OCI-LY1 (cell line): ENCODE measurements around the gene ZGRF1.

Experiments
- H2AFZ ChIP-seq: fragments of 200-600 bp; sonication (generic), shearing (Covaris generic); 2 replicates; pipeline ENCODE4 v1.6.0; 2014; ENCODE audit warnings: antibody characterized with exemption, mild to moderate bottlenecking, low read length
- H3F3A ChIP-seq: fragments of 200-600 bp; sonication (generic), shearing (Covaris generic); 2 replicates; pipeline ENCODE4 v1.6.0; 2014; ENCODE audit warnings: mild to moderate bottlenecking, antibody characterized with exemption, low read length, moderate library complexity; ENCODE audit not compliant: insufficient read depth
- H3K27ac ChIP-seq: fragments of 200-600 bp; sonication (generic); 2 replicates; pipeline ENCODE4 v1.5.1; 2014; ENCODE audit warnings: low read length, mixed run types, mild to moderate bottlenecking, low read depth; ENCODE audit not compliant: poor library complexity, severe bottlenecking
- H3K27me3 ChIP-seq: fragments of 200-600 bp; sonication (generic); 2 replicates; pipeline ENCODE4 v1.6.0; 2014; ENCODE audit warnings: antibody characterized with exemption, mild to moderate bottlenecking, low read length, moderate library complexity; ENCODE audit not compliant: insufficient read depth
- H3K36me3 ChIP-seq: fragments of 200-600 bp; sonication (generic); 2 replicates; pipeline ENCODE4 v1.6.1; 2014; ENCODE audit warnings: mild to moderate bottlenecking, antibody characterized with exemption, low read length, moderate library complexity, mixed read lengths; ENCODE audit not compliant: insufficient read depth
- H3K4me1 ChIP-seq: fragments of 200-600 bp; sonication (generic); 2 replicates; pipeline ENCODE4 v1.5.1; 2014; ENCODE audit warnings: mild to moderate bottlenecking, low read length, moderate library complexity; ENCODE audit not compliant: insufficient read depth, severe bottlenecking
- H3K4me2 ChIP-seq: fragments of 200-600 bp; sonication (generic), shearing (Covaris generic); 2 replicates; pipeline ENCODE4 v1.6.1; 2014; ENCODE audit warnings: low read length
- H3K4me3 ChIP-seq: fragments of 200-600 bp; sonication (generic); 2 replicates; pipeline ENCODE4 v1.5.1; 2014; ENCODE audit warnings: low read length, low read depth, mild to moderate bottlenecking, mixed read lengths; ENCODE audit not compliant: poor library complexity, severe bottlenecking
- H3K79me2 ChIP-seq: fragments of 200-600 bp; shearing (Covaris generic); 2 replicates; pipeline ENCODE4 v1.6.1; 2016; ENCODE audit warnings: mixed run types, low read length, mixed read lengths; ENCODE audit not compliant: insufficient read depth
- H3K9ac ChIP-seq: fragments of 200-600 bp; sonication (generic), shearing (Covaris generic); 2 replicates; pipeline ENCODE4 v1.6.1; 2014; ENCODE audit warnings: mild to moderate bottlenecking, low read length, mixed read lengths
- H3K9me2 ChIP-seq: fragments of 200-600 bp; sonication (generic), shearing (Covaris generic); 2 replicates; pipeline ENCODE4 v1.6.1; 2014; ENCODE audit warnings: low read depth, mild to moderate bottlenecking, low read length, mixed read lengths
- H3K9me3 ChIP-seq: fragments of 200-600 bp; shearing (Covaris generic); 2 replicates; pipeline ENCODE4 v1.6.1; 2014; ENCODE audit warnings: low read length, mixed read lengths
- H4K20me1 ChIP-seq: fragments of 200-600 bp; sonication (generic), shearing (Covaris generic); 2 replicates; pipeline ENCODE4 v1.6.0; 2016; ENCODE audit warnings: mild to moderate bottlenecking, low read length; ENCODE audit not compliant: insufficient read depth
- EZH2 ChIP-seq: fragments of 200-600 bp; sonication (generic), shearing (Covaris generic); IDR thresholded peaks from 2 replicates; pipeline ENCODE4 v1.8.0; 2017; ENCODE audit warnings: borderline replicate concordance, mixed run types, mild to moderate bottlenecking, antibody characterized with exemption, low read length, moderate library complexity, mixed read lengths
- TF ChIP-seq, protein P1 (sequence below): fragments of 200-600 bp; sonication (generic), shearing (Covaris generic); IDR thresholded peaks from 2 replicates; pipeline ENCODE4 v1.5.1; 2017; ENCODE audit warnings: mild to moderate bottlenecking, antibody characterized with exemption, low read length, moderate library complexity, mixed read lengths

The ZGRF1 gene

GRCh38 chr4:112594993-112595392 is 41.7 kb downstream of the ZGRF1 start:
- Histone ChIP-seq H3F3A (no peaks in the 10 kb centered on the region), H3K9ac (no peak overlapping the region), H3K4me2 (no peak overlapping the region), H3K27me3 (no peaks in the 10 kb centered on the region), H3K9me3 (no peaks in the 10 kb centered on the region), H3K4me1 (no peaks in the 10 kb centered on the region), H3K9me2 (no peaks in the 10 kb centered on the region), H3K27ac (no peak overlapping the region), H2AFZ (no peak overlapping the region), H3K36me3 (peaks cover 5% of the 10 kb centered on the region), H3K4me3 (no peak overlapping the region), H4K20me1 (no peaks in the 10 kb centered on the region), H3K79me2 (no peaks in the 10 kb centered on the region)
- no peak for TF ChIP-seq EZH2
- TF ChIP-seq, protein P1, sequence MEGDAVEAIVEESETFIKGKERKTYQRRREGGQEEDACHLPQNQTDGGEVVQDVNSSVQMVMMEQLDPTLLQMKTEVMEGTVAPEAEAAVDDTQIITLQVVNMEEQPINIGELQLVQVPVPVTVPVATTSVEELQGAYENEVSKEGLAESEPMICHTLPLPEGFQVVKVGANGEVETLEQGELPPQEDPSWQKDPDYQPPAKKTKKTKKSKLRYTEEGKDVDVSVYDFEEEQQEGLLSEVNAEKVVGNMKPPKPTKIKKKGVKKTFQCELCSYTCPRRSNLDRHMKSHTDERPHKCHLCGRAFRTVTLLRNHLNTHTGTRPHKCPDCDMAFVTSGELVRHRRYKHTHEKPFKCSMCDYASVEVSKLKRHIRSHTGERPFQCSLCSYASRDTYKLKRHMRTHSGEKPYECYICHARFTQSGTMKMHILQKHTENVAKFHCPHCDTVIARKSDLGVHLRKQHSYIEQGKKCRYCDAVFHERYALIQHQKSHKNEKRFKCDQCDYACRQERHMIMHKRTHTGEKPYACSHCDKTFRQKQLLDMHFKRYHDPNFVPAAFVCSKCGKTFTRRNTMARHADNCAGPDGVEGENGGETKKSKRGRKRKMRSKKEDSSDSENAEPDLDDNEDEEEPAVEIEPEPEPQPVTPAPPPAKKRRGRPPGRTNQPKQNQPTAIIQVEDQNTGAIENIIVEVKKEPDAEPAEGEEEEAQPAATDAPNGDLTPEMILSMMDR, result no peak

DNA sequence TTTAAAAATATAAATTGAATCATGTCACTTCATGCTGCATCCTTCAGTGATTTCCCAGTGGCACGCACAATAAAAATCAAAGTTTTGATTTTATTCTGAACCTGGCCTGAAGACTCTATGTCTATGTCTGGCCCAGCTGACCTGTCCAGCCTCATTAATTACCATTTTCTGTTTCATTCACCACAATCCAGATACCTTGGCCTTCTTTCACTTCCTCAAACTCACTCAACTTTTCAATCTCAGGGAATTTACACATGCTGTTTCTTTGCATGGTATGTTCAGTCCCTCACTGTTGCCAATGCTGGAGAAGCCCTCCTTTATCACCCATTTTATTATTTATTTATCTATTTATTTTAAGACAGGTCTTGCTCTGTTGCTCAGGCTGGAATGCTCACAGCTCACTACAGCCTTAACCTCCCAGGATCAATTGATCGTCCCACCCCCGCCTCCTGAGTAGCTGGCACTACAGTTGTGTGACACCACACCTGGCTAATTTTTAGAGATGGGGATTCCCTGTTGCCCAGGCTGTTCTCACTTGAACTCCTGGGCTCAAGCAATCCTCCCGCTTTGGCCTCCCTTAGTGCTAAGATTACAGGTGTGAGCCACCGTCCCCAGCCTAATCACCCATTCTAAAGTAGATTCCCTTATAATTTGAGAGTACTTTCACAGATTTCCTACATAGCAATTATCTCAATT is 43.1 kb downstream of the ZGRF1 start:
- H3K9me3 ChIP-seq, result no peaks in the 10 kb centered on the region
- H3K36me3 ChIP-seq, result no peaks in the 10 kb centered on the region
- no peaks in the 10 kb centered on the region for H3K9me2 ChIP-seq
- TF ChIP-seq EZH2, result no peak
- TF ChIP-seq, protein P1, result no peak
- H3K27me3 ChIP-seq, result no peaks in the 10 kb centered on the region
- H3K4me1 ChIP-seq, result no peaks in the 10 kb centered on the region
- no peak overlapping the region for H2AFZ ChIP-seq
- H3K9ac ChIP-seq, result no peak overlapping the region
- H3F3A ChIP-seq, result no peaks in the 10 kb centered on the region
- H3K27ac ChIP-seq, result no peak overlapping the region
- no peak overlapping the region for H3K4me3 ChIP-seq
- H4K20me1 ChIP-seq, result no peaks in the 10 kb centered on the region
- H3K79me2 ChIP-seq, result no peaks in the 10 kb centered on the region
- H3K4me2 ChIP-seq, result no peak overlapping the region

DNA sequence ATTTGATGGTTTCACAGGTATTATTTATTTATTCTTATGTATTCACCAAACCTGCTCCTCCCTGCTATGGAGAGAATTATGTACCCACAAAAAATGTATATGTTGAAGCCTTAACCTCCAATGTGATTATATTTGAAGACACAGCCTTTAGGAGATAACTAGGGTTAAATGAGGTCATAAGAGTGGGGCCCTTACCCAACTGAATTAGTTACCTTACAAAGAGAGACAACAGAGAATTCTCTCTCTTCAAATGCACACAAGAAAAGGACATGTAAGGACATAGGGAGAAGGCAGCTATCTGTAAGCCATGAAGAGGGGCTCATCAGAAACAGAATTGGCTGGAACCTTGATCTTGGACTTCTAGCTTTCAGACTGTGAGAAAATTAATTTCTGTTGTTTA is 44.0 kb downstream of the ZGRF1 start:
- H3K4me3 ChIP-seq, result no peak overlapping the region
- no peak for TF ChIP-seq EZH2
- TF ChIP-seq, protein P1, result no peak
- no peaks in the 10 kb centered on the region for H3K9me2 ChIP-seq
- no peaks in the 10 kb centered on the region for H3K79me2 ChIP-seq
- no peaks in the 10 kb centered on the region for H3K4me1 ChIP-seq
- H3K27me3 ChIP-seq, result no peaks in the 10 kb centered on the region
- H2AFZ ChIP-seq, result no peak overlapping the region
- H3K36me3 ChIP-seq, result no peaks in the 10 kb centered on the region
- H3K9ac ChIP-seq, result no peak overlapping the region
- H3K9me3 ChIP-seq, result no peaks in the 10 kb centered on the region
- no peak overlapping the region for H3K4me2 ChIP-seq
- H3K27ac ChIP-seq, result no peak overlapping the region
- H4K20me1 ChIP-seq, result no peaks in the 10 kb centered on the region
- H3F3A ChIP-seq, result peaks cover 2% of the 10 kb centered on the region; the same call in 1 of the 2 replicates
